GM12878 (cell line): ENCODE results near the gene TGFBR3. TPM values are rescaled to one million over a fixed set of nuclear protein-coding genes. Genes with fewer than 3 reads are reported as not detected.

ENCODE experiments used
- ATAC-seq: fragments of 200-7000 bp; cut with Tn5 transposase; 3 replicates; pipeline ENCODE4 v1.9.1; 2020; ENCODE audit warnings: mild to moderate bottlenecking, moderate library complexity
- BruUV-seq: library from RNA; stranded (reverse); fragments of 400-500 nt; replicated peaks from 2 replicates; lab custom pipeline; 2021; lab: Mats Ljungman, UMichigan
- CTCF ChIA-PET: fragments of 300-600 bp; sonication (Branson Sonifier 250); formaldehyde crosslinking; extraction: SDS; loops from one replicate; lab custom pipeline; 2021; ENCODE audit warnings: inconsistent platforms; lab: Yijun Ruan, JAX
- POLR2A ChIA-PET: fragments of 350-600 bp; formaldehyde crosslinking; extraction: SDS; loops from one replicate; lab custom pipeline; 2021; ENCODE audit warnings: inconsistent platforms; lab: Charles Lee
- RAD21 ChIA-PET: fragments of 300-600 bp; sonication (Branson Sonifier 250); formaldehyde crosslinking; loops from one replicate; lab custom pipeline; 2023; ENCODE audit warnings: antibody characterized with exemption; ENCODE audit not compliant: unreplicated experiment; lab: Charles Lee
- SMC1A ChIA-PET: fragments of 300-600 bp; sonication (Branson Sonifier 250); formaldehyde crosslinking; loops from one replicate; lab custom pipeline; 2023; ENCODE audit not compliant: unreplicated experiment, uncharacterized antibody; lab: Charles Lee
- DNase-seq: peaks from one replicate; pipeline ENCODE4 v3.0.0-alpha.2; 2011; ENCODE audit warnings: low read depth, low spot score
- FAIRE-seq: peaks from 3 replicates; lab custom pipeline; 2011; peaks lifted over from hg19 to GRCh38; lab: Jason Lieb, UNC
- H2AFZ ChIP-seq: 2 replicates; pipeline ENCODE4 v1.6.0; 2011; ENCODE audit warnings: low read depth, low read length, control low read depth; ENCODE audit not compliant: control insufficient read depth
- H3K27ac ChIP-seq: 2 replicates; pipeline ENCODE4 v1.5.1; 2011; ENCODE audit warnings: control low read depth; ENCODE audit not compliant: control insufficient read depth, insufficient read depth
- H3K27me3 ChIP-seq, 2 experiments: replicated peaks in 1 of 2; 2 replicates each; pipeline versions ENCODE4 v1.6.0 to v1.6.1; 2011; ENCODE audit warnings: low read length in 1 of 2; ENCODE audit not compliant: control insufficient read depth in 2 of 2, insufficient read depth in 2 of 2
- H3K36me3 ChIP-seq, 2 experiments: 2 replicates each; pipeline ENCODE4 v1.5.1; 2011; ENCODE audit warnings: low read length in 1 of 2; ENCODE audit not compliant: control insufficient read depth in 2 of 2, insufficient read depth in 2 of 2
- H3K4me1 ChIP-seq: 2 replicates; pipeline ENCODE4 v1.6.1; 2011; ENCODE audit warnings: mild to moderate bottlenecking, low read length, moderate library complexity, mixed read lengths; ENCODE audit not compliant: control insufficient read depth, insufficient read depth
- H3K4me2 ChIP-seq: 2 replicates; pipeline ENCODE4 v1.6.0; 2011; ENCODE audit warnings: control low read depth; ENCODE audit not compliant: control insufficient read depth, insufficient read depth
- H3K4me3 ChIP-seq: fragments of 200-600 bp; sonication (generic); 2 replicates; pipeline ENCODE4 v1.5.1; 2016
- H3K79me2 ChIP-seq: 2 replicates; pipeline ENCODE4 v1.6.0; 2011; ENCODE audit warnings: low read length; ENCODE audit not compliant: control insufficient read depth, insufficient read depth
- H3K9ac ChIP-seq: 2 replicates; pipeline ENCODE4 v1.8.0; 2011; ENCODE audit warnings: low read length, control low read depth, mixed read lengths; ENCODE audit not compliant: control insufficient read depth, insufficient read depth
- H3K9me3 ChIP-seq: replicated peaks from 3 replicates; pipeline ENCODE4 v1.5.1; 2011; ENCODE audit warnings: mild to moderate bottlenecking, low read length; ENCODE audit not compliant: control insufficient read depth, insufficient read depth
- H4K20me1 ChIP-seq: 2 replicates; pipeline ENCODE4 v1.6.0; 2011; ENCODE audit not compliant: control insufficient read depth, insufficient read depth
- IRF3 ChIP-seq: fragments of 450-650 bp; IDR thresholded peaks from 2 replicates; pipeline ENCODE4 v1.6.1; 2014; ENCODE audit warnings: mild to moderate bottlenecking
- NKRF ChIP-seq: fragments of 450-650 bp; conservative IDR thresholded peaks from 2 replicates; pipeline ENCODE4 v1.6.1; 2017; ENCODE audit warnings: mild to moderate bottlenecking, moderate library complexity
- SKIL ChIP-seq: fragments of 450-650 bp; IDR thresholded peaks from 2 replicates; pipeline ENCODE4 v1.6.1; 2017; ENCODE audit warnings: mild to moderate bottlenecking, low read depth, inconsistent platforms; ENCODE audit not compliant: poor library complexity, severe bottlenecking
- WGBS: methylation state at CpG from one replicate; pipeline ENCODE4 v1.1.6; 2016; ENCODE audit warnings: low lambda C conversion rate; ENCODE audit not compliant: insufficient replicate concordance, insufficient coverage; ENCODE audit errors: missing lambda C conversion rate; 5-methylcytosine and 5-hydroxymethylcytosine counted together
- in situ Hi-C: fragments of 300-500 bp; cut with MboI; formaldehyde crosslinking; loops from 9 replicates; pipeline ENCODE4 v1.14.3; 2018; ENCODE audit warnings: mixed read lengths
- intact Hi-C: fragments of 100-400 bp; cut with micrococcal nuclease; formaldehyde crosslinking; loops from one replicate; pipeline ENCODE4 v1.14.2; 2022; ENCODE audit not compliant: unreplicated experiment
- polyA plus RNA-seq, 11 experiments: library from polyadenylated mRNA; depleted of rRNA in 4 of 11; unstranded in 6 of 11; stranded (reverse) in 5 of 11; fragments of >200 nt; fragmentation: Nextera tagmentation in 4 of 11; fragmentation: Illumina TruSeq in 1 of 11; extraction: Ambion mirVana in 4 of 11; extraction: Trizol in 1 of 11; gene quantifications; 1 replicate in 1 of 11; 2 replicates in 10 of 11; pipeline versions ENCODE4 v1.2.1 to v1.2.3, GENCODE V29; 2011 to 2016; ENCODE audit warnings: inconsistent platforms in 2 of 11, missing spikeins in 2 of 11, low read depth in 1 of 11
- total RNA-seq, 4 experiments: library from RNA; depleted of rRNA in 3 of 4; stranded (reverse); fragments of >200 nt in 3 of 4; fragmentation: Illumina TruSeq in 1 of 4; extraction: Trizol in 1 of 4; gene quantifications; 2 replicates each; pipeline versions ENCODE4 v1.2.1 to v1.2.3, GENCODE V29; 2013 to 2021

The TGFBR3 gene
- total and polyA plus RNA-seq, 10 of the 15 experiments (the other 5 are each of a cell fraction or from before 2014, with no cell fraction given), result 2.7 to 16.5 (median 12.6) TPM

GRCh38 chr1:91650764-91651163, 235.2 kb downstream of the TGFBR3 start:
- Histone ChIP-seq H3K27me3 (no peaks in the 10 kb centered on the region; a peak in 1 of 4 replicates), H3K4me3 (no peak overlapping the region), H3K4me1 (peaks cover 10% of the 10 kb centered on the region), H3K4me2 (no peak overlapping the region), H4K20me1 (no peaks in the 10 kb centered on the region), H3K9me3 (no peaks in the 10 kb centered on the region), H3K27ac (no peak overlapping the region), H3K79me2 (no peaks in the 10 kb centered on the region), H3K9ac (no peak overlapping the region), H2AFZ (no peak overlapping the region), H3K36me3 (no peaks in the 10 kb centered on the region)
- ChIA-PET SMC1A (interaction anchor here (0.9 kb wide), 1 partner anchor 233 kb away, joined by 3 read pairs; no protein-coding TSS in a partner anchor), POLR2A (interaction anchor here (0.6 kb wide), 1 partner anchor 295 kb away, joined by 4 read pairs; no protein-coding TSS in a partner anchor), RAD21 (no interaction called here), CTCF (interaction anchor here (0.6 kb wide), 1 partner anchor 27 kb away, joined by 3 read pairs; no protein-coding TSS in a partner anchor)
- WGBS, result 75% methylated on average over 1 of the region's 1 CpG
- intact Hi-C loops, result no loop called here
- in situ Hi-C loops, result no loop called here
- no TSS peak for BruUV-seq
- TF ChIP-seq IRF3, result no peak
- TF ChIP-seq SKIL, result no peak
- no peak for TF ChIP-seq NKRF
- ATAC-seq (no peak), FAIRE-seq (no peak), DNase-seq (no peak)
